Testis (tissue), 2 donors: ENCODE measurements around the gene TBC1D22A.

Source experiments
- CTCF ChIP-seq, 3 experiments: fragments of 450-650 bp in 2 of 3; fragments of 200-600 bp in 1 of 3; sonication (generic) in 1 of 3; IDR thresholded peaks; one replicate each; pipeline ENCODE4 v1.5.1; 2016 to 2019; ENCODE audit warnings: antibody characterized with exemption in 3 of 3, mild to moderate bottlenecking in 2 of 3, moderate library complexity in 1 of 3
- POLR2A ChIP-seq: fragments of 450-650 bp; IDR thresholded peaks from one replicate; pipeline ENCODE4 v1.6.1; 2017; ENCODE audit warnings: antibody characterized with exemption, mild to moderate bottlenecking, moderate library complexity

- TF ChIP-seq CTCF (IDR thresholded peaks at IDR 0.05) (no peak), POLR2A (no peak)
Observed at GRCh38 chr22:46750530-46750800, 12.0 kb upstream of the TBC1D22A start.
